HEK293 (cell line): ENCODE data around the gene EPHA4.

Source experiments
- CTCF ChIA-PET: fragments of 350-600 bp; formaldehyde crosslinking; extraction: SDS; loops from one replicate; lab custom pipeline; 2021; ENCODE audit warnings: antibody characterized with exemption; lab: Yijun Ruan, JAX
- POLR2A ChIA-PET: fragments of 300-600 bp; formaldehyde crosslinking; extraction: SDS; loops from one replicate; lab custom pipeline; 2020; ENCODE audit warnings: antibody characterized with exemption, inconsistent platforms; lab: Yijun Ruan, JAX
- H3K27ac ChIP-seq: fragments of 200-500 bp; sonication (Bioruptor generic); 2 replicates; pipeline ENCODE4 v1.5.1; 2014; ENCODE audit warnings: low read depth, low read length, control low read depth, inconsistent platforms; ENCODE audit errors: extremely low read depth
- H3K36me3 ChIP-seq, 2 experiments: fragments of 200-500 bp in 1 of 2; sonication (Bioruptor generic) in 1 of 2; 1 replicate in 1 of 2; 2 replicates in 1 of 2; pipeline ENCODE4 v1.5.1; 2014 to 2017; ENCODE audit warnings: inconsistent platforms in 2 of 2, low read length in 2 of 2; ENCODE audit not compliant: control insufficient read depth in 2 of 2, insufficient read depth in 1 of 2
- H3K4me1 ChIP-seq: fragments of 200-500 bp; sonication (Bioruptor generic); 2 replicates; pipeline ENCODE4 v1.5.1; 2014; ENCODE audit warnings: mild to moderate bottlenecking, low read length, inconsistent platforms; ENCODE audit not compliant: control insufficient read depth, insufficient read depth
- H3K4me3 ChIP-seq: 2 replicates; pipeline ENCODE4 v1.5.1; 2011; ENCODE audit warnings: low read depth, mild to moderate bottlenecking, control low read depth, low read length, moderate library complexity
- H3K9me3 ChIP-seq: fragments of 200-500 bp; sonication (Bioruptor generic); 2 replicates; pipeline ENCODE4 v1.5.1; 2014; ENCODE audit warnings: low read depth, low read length, inconsistent platforms; ENCODE audit not compliant: control insufficient read depth, insufficient read depth
- GLI2 ChIP-seq: fragments of 450-650 bp; formaldehyde crosslinking; IDR thresholded peaks from 2 replicates; pipeline ENCODE4; 2017; ENCODE audit warnings: missing biosample characterization, missing genetic modification characterization, low read depth, borderline replicate concordance
- GLI4 ChIP-seq: fragments of 450-650 bp; formaldehyde crosslinking; IDR thresholded peaks from 2 replicates; pipeline ENCODE4 v1.5.1; 2016; ENCODE audit warnings: missing biosample characterization, missing genetic modification characterization
- KLF9 ChIP-seq: fragments of 450-650 bp; formaldehyde crosslinking; IDR thresholded peaks from 2 replicates; pipeline ENCODE4 v1.5.1; 2016; ENCODE audit warnings: missing biosample characterization, missing genetic modification characterization, low read depth
- REPIN1 ChIP-seq: fragments of 450-650 bp; formaldehyde crosslinking; IDR thresholded peaks from 2 replicates; pipeline ENCODE4 v1.5.1; 2017; ENCODE audit warnings: missing biosample characterization, missing genetic modification characterization, low read depth
- SCRT1 ChIP-seq: fragments of 450-650 bp; formaldehyde crosslinking; IDR thresholded peaks from 2 replicates; pipeline ENCODE4 v1.5.1; 2016; ENCODE audit warnings: missing biosample characterization, missing genetic modification characterization, borderline replicate concordance
- SP7 ChIP-seq: fragments of 450-650 bp; formaldehyde crosslinking; IDR thresholded peaks from 2 replicates; pipeline ENCODE4 v1.5.1; 2016; ENCODE audit warnings: missing biosample characterization, missing genetic modification characterization
- YY1 ChIP-seq: fragments of 450-650 bp; formaldehyde crosslinking; IDR thresholded peaks from 2 replicates; pipeline ENCODE4 v1.5.1; 2018; ENCODE audit warnings: missing biosample characterization, missing genetic modification characterization
- ZBTB48 ChIP-seq: fragments of 450-650 bp; formaldehyde crosslinking; IDR thresholded peaks from 2 replicates; pipeline ENCODE4 v1.5.1; 2016; ENCODE audit warnings: missing biosample characterization, missing genetic modification characterization
- ZEB2 ChIP-seq: fragments of 450-650 bp; formaldehyde crosslinking; IDR thresholded peaks from 2 replicates; pipeline ENCODE4 v1.5.1; 2016; ENCODE audit warnings: missing biosample characterization, missing genetic modification characterization
- ZFHX2 ChIP-seq: fragments of 450-650 bp; formaldehyde crosslinking; conservative IDR thresholded peaks from 2 replicates; pipeline ENCODE4 v1.5.1; 2016; ENCODE audit warnings: missing biosample characterization, missing genetic modification characterization
- ZNF10 ChIP-seq: fragments of 450-650 bp; formaldehyde crosslinking; IDR thresholded peaks from 2 replicates; pipeline ENCODE4 v1.5.1; 2017; ENCODE audit warnings: missing biosample characterization, missing genetic modification characterization
- ZNF16 ChIP-seq: fragments of 450-650 bp; formaldehyde crosslinking; IDR thresholded peaks from 2 replicates; pipeline ENCODE4 v1.5.1; 2016; ENCODE audit warnings: low read depth, missing biosample characterization, missing genetic modification characterization
- ZNF174 ChIP-seq: fragments of 450-650 bp; formaldehyde crosslinking; IDR thresholded peaks from 2 replicates; pipeline ENCODE4 v1.5.0; 2017; ENCODE audit warnings: missing biosample characterization, mild to moderate bottlenecking, missing genetic modification characterization
- ZNF341 ChIP-seq: fragments of 450-650 bp; formaldehyde crosslinking; IDR thresholded peaks from 2 replicates; pipeline ENCODE4; 2016; ENCODE audit warnings: low read depth, missing biosample characterization, missing genetic modification characterization
- ZNF473 ChIP-seq: fragments of 450-650 bp; formaldehyde crosslinking; IDR thresholded peaks from 2 replicates; pipeline ENCODE4 v1.5.1; 2017; ENCODE audit warnings: missing biosample characterization, missing genetic modification characterization
- ZNF544 ChIP-seq: fragments of 450-650 bp; formaldehyde crosslinking; IDR thresholded peaks from 2 replicates; pipeline ENCODE4 v1.5.0; 2017; ENCODE audit warnings: missing biosample characterization, missing genetic modification characterization
- ZNF561 ChIP-seq: fragments of 450-650 bp; IDR thresholded peaks from 2 replicates; pipeline ENCODE4 v1.5.1; 2018; ENCODE audit warnings: missing biosample characterization, missing genetic modification characterization, borderline replicate concordance
- ZNF677 ChIP-seq: fragments of 450-650 bp; IDR thresholded peaks from 2 replicates; pipeline ENCODE4 v1.5.0; 2018; ENCODE audit warnings: missing biosample characterization, mild to moderate bottlenecking, missing genetic modification characterization, moderate library complexity
- ZNF791 ChIP-seq: fragments of 450-650 bp; formaldehyde crosslinking; IDR thresholded peaks from 2 replicates; pipeline ENCODE4 v1.5.1; 2016; ENCODE audit warnings: missing biosample characterization, missing genetic modification characterization
- ZSCAN30 ChIP-seq: fragments of 450-650 bp; IDR thresholded peaks from 2 replicates; pipeline ENCODE4 v1.5.1; 2018; ENCODE audit warnings: missing biosample characterization, mild to moderate bottlenecking, missing genetic modification characterization, moderate library complexity
- TF ChIP-seq, protein P1 (sequence below): fragments of 450-650 bp; formaldehyde crosslinking; IDR thresholded peaks from 2 replicates; pipeline ENCODE4 v1.5.1; 2016; ENCODE audit warnings: missing biosample characterization, missing genetic modification characterization, low read depth
- TF ChIP-seq, protein P2 (sequence below): fragments of 450-650 bp; formaldehyde crosslinking; IDR thresholded peaks from 2 replicates; pipeline ENCODE4 v1.5.1; 2016; ENCODE audit warnings: missing biosample characterization, missing genetic modification characterization, borderline replicate concordance
- TF ChIP-seq, protein P3 (sequence below): fragments of 450-650 bp; formaldehyde crosslinking; IDR thresholded peaks from 2 replicates; pipeline ENCODE4 v1.5.1; 2016; ENCODE audit warnings: missing biosample characterization, missing genetic modification characterization
- TF ChIP-seq, protein P4 (sequence below): fragments of 450-650 bp; formaldehyde crosslinking; IDR thresholded peaks from 2 replicates; pipeline ENCODE4 v1.5.1; 2016; ENCODE audit warnings: missing biosample characterization, missing genetic modification characterization
- TF ChIP-seq, protein P5 (sequence below): fragments of 450-650 bp; formaldehyde crosslinking; IDR thresholded peaks from 2 replicates; pipeline ENCODE4 v1.5.1; 2016; ENCODE audit warnings: missing biosample characterization, missing genetic modification characterization

Gene EPHA4

DNA sequence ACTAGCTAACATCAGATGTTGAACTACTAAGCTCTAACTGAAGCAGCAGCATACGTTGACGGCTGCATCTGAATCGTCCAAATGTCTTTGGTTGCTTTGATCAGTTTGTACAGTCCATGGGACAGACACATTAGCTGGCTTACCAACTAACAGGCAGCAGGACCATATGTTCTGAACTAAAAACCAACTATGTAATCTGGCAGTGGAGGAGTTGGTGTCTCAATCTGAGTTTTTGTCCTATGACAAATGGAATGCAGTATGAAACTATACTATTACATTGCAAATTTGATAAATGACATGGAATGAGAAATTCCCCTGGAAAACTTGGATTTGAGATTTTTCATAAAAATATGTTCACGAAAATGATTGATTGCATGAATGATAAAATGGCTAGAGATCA, 79.5 kb downstream of the EPHA4 start:
- Histone ChIP-seq H3K4me1 (peaks cover 9% of the 10 kb centered on the region), H3K27ac (no peak overlapping the region), H3K9me3 (no peaks in the 10 kb centered on the region), H3K4me3 (no peak overlapping the region), H3K36me3 (no peaks in the 10 kb centered on the region; a peak in 1 of 3 replicates)
- CTCF ChIA-PET, result interaction anchor here (0.7 kb wide), 1 partner anchor 300 kb away, joined by 4 read pairs; no protein-coding TSS in a partner anchor
- TF ChIP-seq ZNF544 (tag by site-specific recombination), result no peak
- no peak for TF ChIP-seq GLI4 (tag by site-specific recombination)
- TF ChIP-seq, protein P1, sequence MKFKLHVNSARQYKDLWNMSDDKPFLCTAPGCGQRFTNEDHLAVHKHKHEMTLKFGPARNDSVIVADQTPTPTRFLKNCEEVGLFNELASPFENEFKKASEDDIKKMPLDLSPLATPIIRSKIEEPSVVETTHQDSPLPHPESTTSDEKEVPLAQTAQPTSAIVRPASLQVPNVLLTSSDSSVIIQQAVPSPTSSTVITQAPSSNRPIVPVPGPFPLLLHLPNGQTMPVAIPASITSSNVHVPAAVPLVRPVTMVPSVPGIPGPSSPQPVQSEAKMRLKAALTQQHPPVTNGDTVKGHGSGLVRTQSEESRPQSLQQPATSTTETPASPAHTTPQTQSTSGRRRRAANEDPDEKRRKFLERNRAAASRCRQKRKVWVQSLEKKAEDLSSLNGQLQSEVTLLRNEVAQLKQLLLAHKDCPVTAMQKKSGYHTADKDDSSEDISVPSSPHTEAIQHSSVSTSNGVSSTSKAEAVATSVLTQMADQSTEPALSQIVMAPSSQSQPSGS (tag by site-specific recombination), result no peak
- TF ChIP-seq ZEB2 (tag by site-specific recombination), result no peak
- no peak for TF ChIP-seq ZNF677
- TF ChIP-seq, protein P2, sequence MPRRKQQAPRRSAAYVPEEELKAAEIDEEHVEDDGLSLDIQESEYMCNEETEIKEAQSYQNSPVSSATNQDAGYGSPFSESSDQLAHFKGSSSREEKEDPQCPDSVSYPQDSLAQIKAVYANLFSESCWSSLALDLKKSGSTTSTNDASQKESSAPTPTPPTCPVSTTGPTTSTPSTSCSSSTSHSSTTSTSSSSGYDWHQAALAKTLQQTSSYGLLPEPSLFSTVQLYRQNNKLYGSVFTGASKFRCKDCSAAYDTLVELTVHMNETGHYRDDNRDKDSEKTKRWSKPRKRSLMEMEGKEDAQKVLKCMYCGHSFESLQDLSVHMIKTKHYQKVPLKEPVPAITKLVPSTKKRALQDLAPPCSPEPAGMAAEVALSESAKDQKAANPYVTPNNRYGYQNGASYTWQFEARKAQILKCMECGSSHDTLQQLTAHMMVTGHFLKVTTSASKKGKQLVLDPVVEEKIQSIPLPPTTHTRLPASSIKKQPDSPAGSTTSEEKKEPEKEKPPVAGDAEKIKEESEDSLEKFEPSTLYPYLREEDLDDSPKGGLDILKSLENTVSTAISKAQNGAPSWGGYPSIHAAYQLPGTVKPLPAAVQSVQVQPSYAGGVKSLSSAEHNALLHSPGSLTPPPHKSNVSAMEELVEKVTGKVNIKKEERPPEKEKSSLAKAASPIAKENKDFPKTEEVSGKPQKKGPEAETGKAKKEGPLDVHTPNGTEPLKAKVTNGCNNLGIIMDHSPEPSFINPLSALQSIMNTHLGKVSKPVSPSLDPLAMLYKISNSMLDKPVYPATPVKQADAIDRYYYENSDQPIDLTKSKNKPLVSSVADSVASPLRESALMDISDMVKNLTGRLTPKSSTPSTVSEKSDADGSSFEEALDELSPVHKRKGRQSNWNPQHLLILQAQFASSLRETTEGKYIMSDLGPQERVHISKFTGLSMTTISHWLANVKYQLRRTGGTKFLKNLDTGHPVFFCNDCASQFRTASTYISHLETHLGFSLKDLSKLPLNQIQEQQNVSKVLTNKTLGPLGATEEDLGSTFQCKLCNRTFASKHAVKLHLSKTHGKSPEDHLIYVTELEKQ (tag by site-specific recombination), result no peak
- no peak for TF ChIP-seq ZNF16 (tag by site-specific recombination)
- TF ChIP-seq KLF9, result no peak
- POLR2A ChIA-PET, result no interaction called here

DNA sequence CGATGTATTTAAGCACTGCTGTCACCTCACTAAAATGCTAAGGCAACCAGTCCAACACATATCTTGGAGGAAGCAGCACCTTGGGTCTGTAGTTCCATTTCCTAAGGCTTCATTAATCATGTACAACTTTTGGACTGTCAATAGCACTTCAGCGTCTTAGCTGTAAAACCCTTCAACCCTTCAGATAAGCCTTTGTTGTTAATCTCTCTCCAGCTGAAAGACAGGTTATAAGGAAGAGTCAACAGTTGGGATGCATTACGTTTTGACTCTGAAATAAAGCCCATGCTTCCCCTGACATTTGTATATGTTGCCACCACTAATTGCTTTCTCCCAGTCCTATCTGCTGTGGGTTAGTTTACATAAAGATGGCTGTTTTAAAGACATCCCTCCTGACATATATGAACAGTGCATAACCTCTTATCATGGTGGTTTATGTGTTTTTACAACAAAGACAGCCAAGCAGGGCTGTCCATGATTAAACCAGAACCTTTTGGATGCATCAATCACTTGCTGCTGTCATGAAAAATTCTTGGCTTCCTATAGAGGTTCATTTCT, 81.5 kb downstream of the EPHA4 start:
- Histone ChIP-seq H3K36me3 (no peaks in the 10 kb centered on the region), H3K9me3 (no peaks in the 10 kb centered on the region), H3K4me3 (no peak overlapping the region), H3K4me1 (peaks cover 9% of the 10 kb centered on the region), H3K27ac (no peak overlapping the region)
- CTCF ChIA-PET, result interaction anchor here (0.6 kb wide), 1 partner anchor 14 kb away, joined by 5 read pairs; no protein-coding TSS in a partner anchor
- POLR2A ChIA-PET, result no interaction called here
- TF ChIP-seq ZNF473 (tag by site-specific recombination), result no peak
- TF ChIP-seq GLI2 (tag by site-specific recombination), result no peak
- no peak for TF ChIP-seq ZFHX2 (tag by site-specific recombination)
- no peak for TF ChIP-seq ZNF174
- 0 out of 2 replicates have a peak, but pooled peaks have one; percentile 26 for TF ChIP-seq ZNF561
- no peak for TF ChIP-seq ZNF10 (tag by site-specific recombination)
- no peak for TF ChIP-seq REPIN1 (tag by site-specific recombination)
- no peak for TF ChIP-seq ZBTB48 (tag by site-specific recombination)
- TF ChIP-seq, protein P3, sequence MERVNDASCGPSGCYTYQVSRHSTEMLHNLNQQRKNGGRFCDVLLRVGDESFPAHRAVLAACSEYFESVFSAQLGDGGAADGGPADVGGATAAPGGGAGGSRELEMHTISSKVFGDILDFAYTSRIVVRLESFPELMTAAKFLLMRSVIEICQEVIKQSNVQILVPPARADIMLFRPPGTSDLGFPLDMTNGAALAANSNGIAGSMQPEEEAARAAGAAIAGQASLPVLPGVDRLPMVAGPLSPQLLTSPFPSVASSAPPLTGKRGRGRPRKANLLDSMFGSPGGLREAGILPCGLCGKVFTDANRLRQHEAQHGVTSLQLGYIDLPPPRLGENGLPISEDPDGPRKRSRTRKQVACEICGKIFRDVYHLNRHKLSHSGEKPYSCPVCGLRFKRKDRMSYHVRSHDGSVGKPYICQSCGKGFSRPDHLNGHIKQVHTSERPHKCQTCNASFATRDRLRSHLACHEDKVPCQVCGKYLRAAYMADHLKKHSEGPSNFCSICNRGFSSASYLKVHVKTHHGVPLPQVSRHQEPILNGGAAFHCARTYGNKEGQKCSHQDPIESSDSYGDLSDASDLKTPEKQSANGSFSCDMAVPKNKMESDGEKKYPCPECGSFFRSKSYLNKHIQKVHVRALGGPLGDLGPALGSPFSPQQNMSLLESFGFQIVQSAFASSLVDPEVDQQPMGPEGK (tag by site-specific recombination), result no peak
- no peak; the same call in 1 of the 2 replicates for TF ChIP-seq SP7
- peak; percentile 78 for TF ChIP-seq ZNF341 (tag by site-specific recombination)
- TF ChIP-seq, protein P4, sequence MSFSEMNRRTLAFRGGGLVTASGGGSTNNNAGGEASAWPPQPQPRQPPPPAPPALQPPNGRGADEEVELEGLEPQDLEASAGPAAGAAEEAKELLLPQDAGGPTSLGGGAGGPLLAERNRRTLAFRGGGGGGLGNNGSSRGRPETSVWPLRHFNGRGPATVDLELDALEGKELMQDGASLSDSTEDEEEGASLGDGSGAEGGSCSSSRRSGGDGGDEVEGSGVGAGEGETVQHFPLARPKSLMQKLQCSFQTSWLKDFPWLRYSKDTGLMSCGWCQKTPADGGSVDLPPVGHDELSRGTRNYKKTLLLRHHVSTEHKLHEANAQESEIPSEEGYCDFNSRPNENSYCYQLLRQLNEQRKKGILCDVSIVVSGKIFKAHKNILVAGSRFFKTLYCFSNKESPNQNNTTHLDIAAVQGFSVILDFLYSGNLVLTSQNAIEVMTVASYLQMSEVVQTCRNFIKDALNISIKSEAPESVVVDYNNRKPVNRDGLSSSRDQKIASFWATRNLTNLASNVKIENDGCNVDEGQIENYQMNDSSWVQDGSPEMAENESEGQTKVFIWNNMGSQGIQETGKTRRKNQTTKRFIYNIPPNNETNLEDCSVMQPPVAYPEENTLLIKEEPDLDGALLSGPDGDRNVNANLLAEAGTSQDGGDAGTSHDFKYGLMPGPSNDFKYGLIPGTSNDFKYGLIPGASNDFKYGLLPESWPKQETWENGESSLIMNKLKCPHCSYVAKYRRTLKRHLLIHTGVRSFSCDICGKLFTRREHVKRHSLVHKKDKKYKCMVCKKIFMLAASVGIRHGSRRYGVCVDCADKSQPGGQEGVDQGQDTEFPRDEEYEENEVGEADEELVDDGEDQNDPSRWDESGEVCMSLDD (tag by site-specific recombination), result no peak
- TF ChIP-seq ZNF791 (tag by site-specific recombination), result no peak
- no peak for TF ChIP-seq YY1
- no peak for TF ChIP-seq ZSCAN30 (tag by site-specific recombination)
- TF ChIP-seq SCRT1 (tag by site-specific recombination), result peak; percentile 60; the same call in 1 of the 2 replicates
- TF ChIP-seq, protein P5, sequence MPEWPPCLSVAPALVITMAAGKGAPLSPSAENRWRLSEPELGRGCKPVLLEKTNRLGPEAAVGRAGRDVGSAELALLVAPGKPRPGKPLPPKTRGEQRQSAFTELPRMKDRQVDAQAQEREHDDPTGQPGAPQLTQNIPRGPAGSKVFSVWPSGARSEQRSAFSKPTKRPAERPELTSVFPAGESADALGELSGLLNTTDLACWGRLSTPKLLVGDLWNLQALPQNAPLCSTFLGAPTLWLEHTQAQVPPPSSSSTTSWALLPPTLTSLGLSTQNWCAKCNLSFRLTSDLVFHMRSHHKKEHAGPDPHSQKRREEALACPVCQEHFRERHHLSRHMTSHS (tag by site-specific recombination), result no peak
